Rectal smooth muscle tissue (tissue), 1 donor: Measurements from ENCODE around the gene PHACTR1.

Source experiments
- H3K27ac ChIP-seq: one replicate; pipeline ENCODE4 v1.7.0; 2013; ENCODE audit warnings: low read depth, low read length, inconsistent platforms
- H3K27me3 ChIP-seq: one replicate; pipeline ENCODE4 v1.7.0; 2013; ENCODE audit warnings: low read length; ENCODE audit not compliant: control insufficient read depth, insufficient read depth
- H3K36me3 ChIP-seq: one replicate; pipeline ENCODE4 v1.7.0; 2013; ENCODE audit warnings: low read length; ENCODE audit not compliant: control insufficient read depth, insufficient read depth
- H3K4me1 ChIP-seq: one replicate; pipeline ENCODE4 v1.7.0; 2013; ENCODE audit warnings: low read length; ENCODE audit not compliant: control insufficient read depth, insufficient read depth
- H3K4me3 ChIP-seq: one replicate; pipeline ENCODE4 v1.7.0; 2013; ENCODE audit warnings: low read length
- H3K9ac ChIP-seq: one replicate; pipeline ENCODE4 v1.7.0; 2013; ENCODE audit warnings: low read length

PHACTR1 gene

DNA sequence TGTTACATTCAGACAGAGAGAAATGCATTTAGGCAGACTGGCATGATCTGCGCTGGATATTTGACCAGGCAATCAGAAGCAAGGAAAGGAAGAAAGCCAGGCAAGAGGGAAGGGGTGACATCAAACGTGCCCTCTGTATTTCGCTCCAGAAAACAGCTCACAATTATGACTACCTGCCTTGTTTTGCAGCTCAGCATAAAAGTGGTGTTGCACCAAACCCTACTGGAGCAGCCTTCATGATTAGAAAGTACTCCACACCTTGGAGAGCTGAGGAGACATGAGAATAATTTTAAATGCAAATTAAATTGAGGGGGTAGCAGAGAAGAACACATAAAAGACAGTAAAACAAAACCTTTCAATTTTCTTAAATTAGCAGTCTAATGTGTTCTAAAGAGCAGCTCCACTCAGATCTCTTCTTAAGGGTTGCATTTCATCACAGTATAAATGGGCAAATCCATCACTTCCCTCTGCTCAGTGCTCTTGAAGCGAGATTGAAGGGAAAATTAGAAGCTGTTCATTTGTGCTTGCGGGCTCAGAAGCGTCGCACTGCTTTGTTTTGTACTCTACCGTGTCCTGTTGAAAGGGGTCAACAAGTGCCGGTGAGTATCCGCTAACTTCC is at the start of gene PHACTR1:
PHACTR1 (plus strand) TSS at position 470 of the 619 bp plus-strand sequence.
- Histone ChIP-seq H3K4me1 (no peaks in the 10 kb centered on the region), H3K9ac (no peak within 1 kb of the TSS), H3K27me3 (no peaks in the 10 kb centered on the region), H3K36me3 (no peaks in the 10 kb centered on the region), H3K27ac (no peak within 1 kb of the TSS), H3K4me3 (no peak within 1 kb of the TSS)

DNA sequence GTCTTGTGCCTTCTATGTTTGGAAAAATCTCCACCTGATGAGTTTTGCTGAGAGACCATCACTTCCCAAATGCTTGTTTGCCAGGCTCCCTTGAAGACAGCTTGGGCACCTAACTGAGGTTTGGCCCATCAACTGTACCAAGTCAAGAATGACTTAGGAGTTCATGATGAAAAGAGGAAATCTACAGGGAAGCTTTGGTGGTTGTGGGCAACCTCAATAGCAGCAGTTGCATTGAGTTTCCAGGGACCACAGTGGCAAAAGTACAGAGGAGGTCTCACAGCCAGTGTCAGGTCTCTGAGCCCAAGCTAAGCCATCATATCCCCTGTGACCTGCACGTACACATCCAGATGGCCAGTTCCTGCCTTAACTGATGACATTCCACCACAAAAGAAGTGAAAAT is 49.7 kb upstream of the PHACTR1 start:
- H3K36me3 ChIP-seq, result no peaks in the 10 kb centered on the region
- no peaks in the 10 kb centered on the region for H3K4me1 ChIP-seq
- no peaks in the 10 kb centered on the region for H3K27me3 ChIP-seq
- H3K27ac ChIP-seq, result no peak overlapping the region
- no peak overlapping the region for H3K4me3 ChIP-seq
- H3K9ac ChIP-seq, result no peak overlapping the region

DNA sequence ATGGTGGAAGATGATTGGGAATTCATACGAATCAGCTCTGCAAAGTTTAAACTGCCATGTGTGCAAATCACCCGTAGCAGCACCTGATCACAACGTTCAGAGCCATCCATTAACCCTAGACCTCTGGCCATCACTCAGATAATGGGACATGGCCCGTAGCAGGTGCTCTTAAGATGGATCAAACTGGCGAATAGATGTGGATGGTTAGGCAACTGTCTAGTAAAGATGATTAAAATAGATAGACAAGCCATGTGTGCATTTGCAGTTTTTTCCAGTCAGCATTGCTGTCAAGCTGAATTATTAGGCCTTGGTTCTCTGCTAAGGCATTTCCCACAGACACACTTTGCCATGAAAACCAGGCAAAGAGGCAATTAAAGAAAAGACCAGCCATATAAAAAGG is 40.6 kb upstream of the PHACTR1 start:
- no peaks in the 10 kb centered on the region for H3K27me3 ChIP-seq
- no peaks in the 10 kb centered on the region for H3K36me3 ChIP-seq
- no peaks in the 10 kb centered on the region for H3K4me1 ChIP-seq
- H3K27ac ChIP-seq, result no peak overlapping the region
- H3K9ac ChIP-seq, result no peak overlapping the region
- H3K4me3 ChIP-seq, result no peak overlapping the region

DNA sequence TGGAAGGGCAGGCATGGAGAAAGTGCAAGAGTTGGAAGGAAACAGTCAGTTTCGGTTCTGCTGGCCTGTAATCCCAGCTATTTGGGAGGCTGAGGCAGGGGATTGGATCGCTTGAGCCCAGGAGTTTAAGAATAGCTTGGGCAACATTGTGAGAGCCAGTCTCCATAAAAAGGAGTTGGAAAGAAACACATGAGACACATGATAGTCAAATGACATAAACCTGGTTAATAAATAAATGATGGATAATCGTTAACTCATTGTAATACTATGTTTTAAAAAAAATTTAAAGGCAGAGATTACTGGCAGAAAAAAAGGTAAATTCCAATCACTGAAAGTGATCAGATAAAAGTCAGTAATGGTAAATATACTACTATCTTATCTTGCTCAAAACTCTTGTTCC is 37.2 kb upstream of the PHACTR1 start:
- Histone ChIP-seq H3K4me1 (no peaks in the 10 kb centered on the region), H3K27me3 (no peaks in the 10 kb centered on the region), H3K27ac (no peak overlapping the region), H3K4me3 (no peak overlapping the region), H3K36me3 (no peaks in the 10 kb centered on the region), H3K9ac (no peak overlapping the region)

DNA sequence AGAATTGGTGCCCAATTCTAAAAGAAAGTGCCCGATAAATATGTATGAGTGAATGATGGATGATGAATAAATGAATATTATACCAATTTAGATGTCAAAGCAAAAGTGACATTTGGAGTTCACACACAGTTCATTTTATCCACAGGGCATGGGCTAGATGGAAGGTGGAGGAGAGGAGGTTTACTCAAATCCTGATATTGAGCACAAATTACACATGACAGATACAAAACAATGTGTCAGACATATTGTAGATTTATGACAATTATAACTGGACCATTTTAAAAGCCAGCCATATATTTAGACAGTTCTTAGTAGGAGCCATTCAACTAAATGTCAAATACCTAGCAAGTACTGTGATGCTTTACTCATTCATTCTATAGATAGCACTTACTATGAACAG is 23.4 kb upstream of the PHACTR1 start:
- Histone ChIP-seq H3K27me3 (no peaks in the 10 kb centered on the region), H3K27ac (no peak overlapping the region), H3K36me3 (no peaks in the 10 kb centered on the region), H3K4me3 (no peak overlapping the region), H3K4me1 (no peaks in the 10 kb centered on the region), H3K9ac (no peak overlapping the region)

- no peaks in the 10 kb centered on the region for H3K27me3 ChIP-seq
- H3K4me3 ChIP-seq, result no peak overlapping the region
- H3K4me1 ChIP-seq, result no peaks in the 10 kb centered on the region
- no peak overlapping the region for H3K9ac ChIP-seq
- H3K27ac ChIP-seq, result no peak overlapping the region
- H3K36me3 ChIP-seq, result no peaks in the 10 kb centered on the region
Observed at GRCh38 chr6:12698298-12698697, 18.3 kb upstream of the PHACTR1 start.

- Histone ChIP-seq H3K27me3 (no peaks in the 10 kb centered on the region), H3K4me1 (no peaks in the 10 kb centered on the region)
Observed at GRCh38 chr6:12704946-12705345, 11.6 kb upstream of the PHACTR1 start.

DNA sequence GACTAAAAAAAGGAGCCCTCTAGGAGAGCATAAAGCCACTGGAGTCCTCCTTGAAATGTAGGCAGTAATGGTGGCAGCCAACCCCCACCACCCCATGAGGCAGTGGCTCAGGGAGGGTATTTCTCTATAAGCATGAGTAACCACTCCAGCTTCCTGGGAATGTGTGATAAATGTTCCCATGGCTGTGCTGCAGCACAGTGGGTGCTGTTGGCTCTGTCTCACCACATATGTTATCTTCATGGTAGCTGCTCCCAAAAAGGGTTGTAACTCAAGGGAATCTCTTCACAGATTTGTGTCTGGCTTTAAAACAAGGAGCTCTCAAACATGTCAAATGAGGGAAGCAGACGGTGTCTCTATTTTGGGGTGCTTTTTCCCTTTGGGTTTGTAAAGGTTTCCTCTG is 7.5 kb upstream of the PHACTR1 start:
- H3K36me3 ChIP-seq, result no peaks in the 10 kb centered on the region
- H3K27me3 ChIP-seq, result no peaks in the 10 kb centered on the region
- H3K9ac ChIP-seq, result no peak overlapping the region
- no peaks in the 10 kb centered on the region for H3K4me1 ChIP-seq
- H3K4me3 ChIP-seq, result no peak overlapping the region
- no peak overlapping the region for H3K27ac ChIP-seq

More at GRCh38 chr6:12704946-12705345, 11.6 kb upstream of the PHACTR1 start:
- no peak overlapping the region for H3K9ac ChIP-seq
- H3K27ac ChIP-seq, result no peak overlapping the region
- H3K36me3 ChIP-seq, result no peaks in the 10 kb centered on the region
- no peak overlapping the region for H3K4me3 ChIP-seq

DNA sequence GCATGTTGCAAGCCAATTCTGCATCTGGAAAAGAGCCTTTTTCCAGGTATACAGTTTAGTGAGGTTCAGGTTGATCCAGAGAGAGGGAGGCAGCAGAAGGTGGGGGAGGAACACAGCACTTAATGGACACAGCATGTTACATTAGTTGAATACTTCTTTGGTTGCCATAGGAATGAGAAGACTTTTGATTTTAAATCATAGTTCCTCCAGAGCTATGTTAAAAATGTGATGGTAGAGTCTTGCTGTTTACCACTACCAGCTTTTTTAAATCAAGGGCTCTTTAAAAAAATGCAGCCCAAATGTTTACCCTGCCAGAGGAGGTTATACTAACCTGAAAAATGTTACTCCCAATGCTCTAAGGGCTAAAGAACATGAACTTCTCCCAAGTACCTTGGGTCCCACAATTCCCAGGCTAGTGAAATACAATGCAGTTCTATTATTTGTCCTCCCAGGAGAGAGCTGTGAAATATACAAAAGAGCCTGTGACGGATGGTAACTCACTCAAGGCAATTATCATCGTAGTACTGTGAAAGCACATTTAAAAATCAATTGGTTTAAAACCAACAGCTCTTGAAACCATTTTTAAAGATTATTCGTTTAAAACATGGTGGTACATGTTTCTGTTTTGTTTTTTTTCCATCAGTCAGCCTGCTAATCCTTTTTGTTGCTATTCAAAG is 6.9 kb upstream of the PHACTR1 start:
- Histone ChIP-seq H3K36me3 (no peaks in the 10 kb centered on the region), H3K4me1 (no peaks in the 10 kb centered on the region), H3K27me3 (no peaks in the 10 kb centered on the region), H3K9ac (no peak overlapping the region), H3K27ac (no peak overlapping the region), H3K4me3 (no peak overlapping the region)

- Histone ChIP-seq H3K36me3 (no peaks in the 10 kb centered on the region), H3K27ac (no peak overlapping the region), H3K4me3 (no peak overlapping the region), H3K4me1 (no peaks in the 10 kb centered on the region), H3K27me3 (no peaks in the 10 kb centered on the region), H3K9ac (no peak overlapping the region)
Observed at GRCh38 chr6:12710921-12711320, 5.6 kb upstream of the PHACTR1 start.

- Histone ChIP-seq H3K36me3 (no peaks in the 10 kb centered on the region), H3K27me3 (no peaks in the 10 kb centered on the region), H3K27ac (no peak overlapping the region), H3K4me3 (no peak overlapping the region), H3K4me1 (no peaks in the 10 kb centered on the region), H3K9ac (no peak overlapping the region)
Observed at GRCh38 chr6:12714022-12714421, 2.5 kb upstream of the PHACTR1 start.

GRCh38 chr6:12715437-12715836 is 1.1 kb upstream of the PHACTR1 start:
- Histone ChIP-seq H3K4me3 (no peak overlapping the region), H3K27me3 (no peaks in the 10 kb centered on the region), H3K27ac (no peak overlapping the region)

DNA sequence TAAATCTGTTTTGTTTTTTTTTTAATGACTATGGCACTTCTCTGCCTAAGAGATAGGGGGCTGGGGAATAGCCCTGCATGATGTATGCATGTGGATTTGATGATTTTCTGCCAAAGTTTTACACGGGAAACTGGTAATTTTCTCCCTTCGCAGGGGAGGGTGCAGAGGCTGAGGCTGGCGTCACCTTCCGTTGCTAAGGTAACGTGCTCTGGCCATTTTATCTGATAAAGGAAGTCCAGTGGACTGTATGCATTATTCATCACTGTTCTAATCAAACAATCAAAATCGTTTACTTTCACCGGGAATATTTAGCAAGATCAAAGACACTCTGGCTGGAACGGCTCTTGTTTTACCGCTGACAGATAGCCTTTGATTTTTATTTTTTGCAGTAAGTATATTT is 789 bp downstream of the PHACTR1 start:
- Histone ChIP-seq H3K4me3 (no peak overlapping the region), H3K27me3 (no peaks in the 10 kb centered on the region)

More at GRCh38 chr6:12715437-12715836, 1.1 kb upstream of the PHACTR1 start:
- Histone ChIP-seq H3K4me1 (no peaks in the 10 kb centered on the region), H3K36me3 (no peaks in the 10 kb centered on the region), H3K9ac (no peak overlapping the region)

More for the DNA sequence above, 789 bp downstream of the PHACTR1 start:
- no peak overlapping the region for H3K9ac ChIP-seq
- no peaks in the 10 kb centered on the region for H3K36me3 ChIP-seq
- H3K4me1 ChIP-seq, result no peaks in the 10 kb centered on the region
- H3K27ac ChIP-seq, result no peak overlapping the region
